Muscle of leg (tissue), 16 donors: Measurements from ENCODE around the gene TEX26. TPM values are rescaled to one million over a fixed set of nuclear protein-coding genes. Genes with fewer than 3 reads are reported as not detected.

Source experiments
- DNase-seq: peaks from one replicate; pipeline ENCODE4 v3.0.0; 2013
- H3K27ac ChIP-seq: one replicate; pipeline ENCODE4 v1.5.1; 2013; ENCODE audit warnings: mild to moderate bottlenecking, low read length, control low read depth
- H3K27me3 ChIP-seq: one replicate; pipeline ENCODE4 v1.6.1; 2013; ENCODE audit warnings: low read length; ENCODE audit not compliant: control insufficient read depth, insufficient read depth
- H3K36me3 ChIP-seq: one replicate; pipeline ENCODE4 v1.6.1; 2013; ENCODE audit warnings: low read length; ENCODE audit not compliant: control insufficient read depth, insufficient read depth
- H3K4me1 ChIP-seq: one replicate; pipeline ENCODE4 v1.6.1; 2013; ENCODE audit warnings: low read length; ENCODE audit not compliant: control insufficient read depth, insufficient read depth
- H3K4me3 ChIP-seq: one replicate; pipeline ENCODE4 v1.5.1; 2013; ENCODE audit warnings: low read length, control low read depth
- H3K9me3 ChIP-seq: replicated peaks from 2 replicates; pipeline ENCODE4 v1.6.1; 2013; ENCODE audit warnings: low read depth, low read length; ENCODE audit not compliant: control insufficient read depth
- WGBS: methylation state at CpG from one replicate; pipeline ENCODE4 v1.1.5; 2013; ENCODE audit warnings: missing lambda C conversion rate; ENCODE audit not compliant: insufficient coverage; 5-methylcytosine and 5-hydroxymethylcytosine counted together
- long read RNA-seq, 11 donors: transcript quantifications; one replicate each; lab custom pipeline, GENCODE V29; 2026
- polyA plus RNA-seq, 8 donors: library from polyadenylated mRNA; unstranded; fragments of 120-200 nt; gene quantifications; one replicate each; pipeline versions ENCODE4 v1.2.1 to v1.2.3, GENCODE V29; 2013; ENCODE audit warnings: inconsistent platforms in 1 of 8, low replicate concordance in 1 of 8; ENCODE audit not compliant: insufficient read length in 8 of 8, insufficient read depth in 1 of 8
- total RNA-seq: library from RNA; stranded (reverse); fragments of 120-200 nt; gene quantifications from one replicate; pipeline ENCODE4 v1.2.4, GENCODE V29; 2013

TEX26 gene
- total RNA-seq (0.09 TPM), polyA plus RNA-seq (under 1 TPM in 6 of 8 donors, not detected in 2; 0.19 to 0.34 (median 0.29) TPM)
- long read RNA-seq, donor 1 = 0 reads
- long read RNA-seq, donor 2 = 0 reads
- long read RNA-seq, donor 3 = 0 reads
- long read RNA-seq, donor 4 = 0 reads
- long read RNA-seq, donor 5 = 0 reads
- long read RNA-seq, donor 6 = 0 reads
- long read RNA-seq, donor 7 = 0 reads
- long read RNA-seq, donor 8 = 0 reads
- long read RNA-seq, donor 9 = 0 reads
- long read RNA-seq, donor 10 = 0 reads
- long read RNA-seq, donor 11 = 0 reads

DNA sequence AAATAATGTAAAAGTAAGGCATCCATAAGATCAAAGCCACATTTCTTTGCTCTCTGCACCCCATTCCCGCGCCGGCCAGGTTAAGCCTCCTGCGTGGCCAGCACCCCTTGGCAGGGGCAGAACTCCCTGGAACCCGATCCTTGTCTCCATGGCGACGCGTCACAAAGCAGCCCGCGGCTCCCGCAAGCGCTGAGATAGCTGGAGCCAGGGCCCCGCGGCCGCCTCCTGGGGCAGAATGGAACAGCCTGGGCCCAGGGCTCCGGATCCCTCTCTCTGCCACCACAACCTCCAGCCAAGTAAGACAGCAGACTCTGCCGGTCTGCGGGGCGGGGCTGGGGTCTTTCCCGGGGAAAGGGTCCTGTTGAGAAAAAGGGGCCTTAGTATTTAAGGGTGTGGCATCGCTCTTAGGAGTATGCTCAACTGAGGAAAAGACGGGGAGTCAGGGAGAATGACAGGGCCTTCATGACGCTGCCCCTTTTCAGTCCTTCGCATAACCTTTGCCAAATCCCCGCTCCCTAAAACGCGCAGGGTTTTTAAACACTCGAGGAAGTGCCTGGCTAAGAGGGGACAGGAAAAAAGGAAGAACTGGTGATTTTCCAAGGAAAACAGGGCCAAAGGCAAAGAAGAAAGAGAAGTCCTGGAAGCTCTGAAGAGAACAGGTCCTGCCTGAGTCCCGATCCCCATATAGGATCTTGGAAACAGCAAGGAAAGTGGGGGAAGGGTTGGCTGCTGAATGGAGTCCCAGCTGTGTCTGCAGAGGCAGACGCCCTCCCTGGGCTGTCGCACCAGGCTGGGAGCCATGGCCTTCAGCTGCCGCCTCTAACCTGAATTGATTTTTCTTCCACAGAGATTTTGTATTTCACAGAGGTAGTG is at the start of gene TEX26:
Gene TEX26, plus strand, starts transcription at position 176 of the 873 bp plus-strand sequence. Its CDS starts 60 bp downstream, at position 236.
- no peaks in the 10 kb centered on the region for H3K36me3 ChIP-seq
- H3K9me3 ChIP-seq = no peaks in the 10 kb centered on the region
- no peak within 1 kb of the TSS for H3K4me3 ChIP-seq
- DNase-seq = peak; percentile 75
- WGBS = 7% methylated on average over 21 of the region's 32 CpGs
- no peak within 1 kb of the TSS for H3K27ac ChIP-seq
- peaks cover 11% of the 10 kb centered on the region for H3K4me1 ChIP-seq
- H3K27me3 ChIP-seq = peaks cover 4% of the 10 kb centered on the region

DNA sequence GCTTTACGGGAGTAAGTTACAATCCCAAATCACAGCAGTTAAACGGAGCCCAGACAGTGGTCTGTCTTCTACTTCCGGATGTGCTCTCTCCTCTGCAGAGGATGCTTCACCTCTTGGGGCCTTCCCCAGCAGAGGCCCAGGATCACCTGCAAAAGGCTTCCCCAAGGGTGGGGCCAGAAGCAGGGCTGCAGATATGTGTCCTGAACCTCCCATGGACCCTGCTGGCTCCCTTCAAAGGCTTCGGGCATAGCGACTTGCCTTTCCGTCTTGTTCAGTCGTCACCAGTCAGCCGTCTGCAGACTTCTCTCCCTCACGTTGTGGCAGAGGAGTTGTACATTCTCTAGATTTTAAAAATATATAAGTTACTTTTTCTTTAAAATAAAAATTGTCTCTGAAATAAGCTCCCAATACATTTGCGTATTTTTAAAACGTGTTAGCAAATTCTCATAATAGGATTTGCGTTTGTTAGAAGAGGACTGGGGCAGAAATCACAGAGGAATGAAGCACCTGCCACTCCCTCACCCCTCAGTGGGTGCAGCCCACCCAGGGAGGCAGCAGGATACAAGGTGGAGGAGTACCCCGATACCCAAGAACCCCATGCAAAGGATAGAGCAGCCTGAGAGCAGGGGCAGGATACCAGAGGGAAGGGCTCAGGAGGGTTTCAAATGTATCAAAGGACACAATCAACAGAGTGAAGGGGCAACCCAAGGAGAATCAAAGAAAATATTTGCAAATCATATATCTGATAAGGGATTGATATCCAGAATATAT is 49.3 kb upstream of the TEX26 start:
- no peak overlapping the region for H3K4me3 ChIP-seq
- no peaks in the 10 kb centered on the region for H3K27me3 ChIP-seq
- H3K4me1 ChIP-seq = peaks cover 25% of the 10 kb centered on the region
- no peaks in the 10 kb centered on the region for H3K9me3 ChIP-seq
- 9% methylated on average over 3 of the region's 13 CpGs for WGBS
- no peak for DNase-seq
- H3K36me3 ChIP-seq = no peaks in the 10 kb centered on the region
- peak overlapping the region; percentile 80 for H3K27ac ChIP-seq

DNA sequence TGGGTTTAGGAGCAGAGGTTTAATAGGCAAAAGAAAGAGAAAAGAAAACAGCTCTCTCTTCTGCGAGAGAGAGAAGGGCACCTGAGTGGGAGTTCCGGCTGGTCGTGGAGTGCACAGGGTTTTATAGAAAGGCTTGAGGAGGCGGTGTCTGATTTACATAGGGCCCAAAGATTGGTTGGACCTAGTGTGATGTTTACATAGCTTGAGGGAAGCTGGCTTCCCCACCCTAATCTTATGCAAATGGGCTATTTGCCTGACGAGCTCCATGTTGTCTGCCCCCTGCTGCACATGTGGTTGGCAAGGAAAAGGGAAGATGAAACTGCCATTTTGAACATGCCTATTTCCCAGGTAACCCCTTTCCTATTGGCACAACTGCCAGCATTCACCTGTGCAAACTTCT is 47.9 kb upstream of the TEX26 start:
- WGBS = 92% methylated on average over 2 of the region's 5 CpGs
- Histone ChIP-seq H3K9me3 (no peaks in the 10 kb centered on the region), H3K27ac (no peak overlapping the region), H3K36me3 (no peaks in the 10 kb centered on the region), H3K4me1 (peaks cover 25% of the 10 kb centered on the region), H3K4me3 (no peak overlapping the region), H3K27me3 (no peaks in the 10 kb centered on the region)
- no peak for DNase-seq

DNA sequence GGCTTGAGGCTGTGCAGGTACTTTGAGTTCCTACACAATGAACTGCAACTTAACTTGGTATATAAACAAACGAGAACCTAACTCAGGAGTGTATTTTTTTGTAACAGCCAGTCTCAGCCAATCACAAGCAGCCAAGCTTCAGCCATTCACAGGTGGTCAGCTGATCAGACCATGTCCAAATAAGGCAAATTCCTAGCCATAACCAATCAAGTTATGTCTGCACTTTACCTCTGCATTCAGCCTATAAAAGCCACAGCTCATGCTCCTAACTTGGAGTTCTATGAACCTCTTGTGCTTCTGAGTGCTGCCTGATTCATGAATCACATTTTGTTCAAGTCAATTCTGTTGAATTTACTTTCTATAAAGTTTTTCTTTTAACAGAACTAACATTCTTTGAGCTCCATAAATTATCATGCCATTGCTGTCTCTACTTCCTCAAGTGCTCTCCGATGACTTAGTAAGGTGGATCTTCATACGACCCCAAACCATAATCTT is 43.2 kb upstream of the TEX26 start:
- no peak overlapping the region for H3K27ac ChIP-seq
- WGBS = 83% methylated on average over 1 of the region's 3 CpGs

DNA sequence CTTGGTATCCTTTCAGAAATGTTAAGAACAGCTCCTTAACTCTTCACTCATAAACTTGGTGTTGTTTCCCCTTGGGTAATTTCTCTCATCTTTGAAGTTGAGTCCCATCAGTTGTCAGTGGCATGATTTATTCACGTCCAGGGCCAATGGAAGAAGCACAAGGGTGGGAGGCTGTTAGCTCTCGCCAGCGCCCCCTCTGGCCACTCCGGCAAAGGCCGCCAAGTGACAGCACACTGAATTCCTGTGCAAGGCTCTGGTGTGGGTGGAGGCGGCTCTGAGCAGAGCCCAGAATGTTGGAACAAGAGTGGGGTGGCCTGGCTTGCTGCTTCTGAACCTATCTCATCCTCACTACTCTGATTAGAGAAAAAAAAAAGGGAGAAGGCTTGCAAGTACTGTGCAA is 39.5 kb upstream of the TEX26 start:
- 20% methylated on average over 1 of the region's 6 CpGs for WGBS
- H3K36me3 ChIP-seq = no peaks in the 10 kb centered on the region
- peaks cover 2% of the 10 kb centered on the region for H3K4me1 ChIP-seq
- no peaks in the 10 kb centered on the region for H3K9me3 ChIP-seq
- no peak overlapping the region for H3K27ac ChIP-seq
- DNase-seq = peak; percentile 46
- no peak overlapping the region for H3K4me3 ChIP-seq
- H3K27me3 ChIP-seq = no peaks in the 10 kb centered on the region

More for the DNA sequence above, 43.2 kb upstream of the TEX26 start:
- DNase-seq = no peak
- no peak overlapping the region for H3K4me3 ChIP-seq
- H3K4me1 ChIP-seq = no peaks in the 10 kb centered on the region
- no peaks in the 10 kb centered on the region for H3K9me3 ChIP-seq
- no peaks in the 10 kb centered on the region for H3K36me3 ChIP-seq
- no peaks in the 10 kb centered on the region for H3K27me3 ChIP-seq

DNA sequence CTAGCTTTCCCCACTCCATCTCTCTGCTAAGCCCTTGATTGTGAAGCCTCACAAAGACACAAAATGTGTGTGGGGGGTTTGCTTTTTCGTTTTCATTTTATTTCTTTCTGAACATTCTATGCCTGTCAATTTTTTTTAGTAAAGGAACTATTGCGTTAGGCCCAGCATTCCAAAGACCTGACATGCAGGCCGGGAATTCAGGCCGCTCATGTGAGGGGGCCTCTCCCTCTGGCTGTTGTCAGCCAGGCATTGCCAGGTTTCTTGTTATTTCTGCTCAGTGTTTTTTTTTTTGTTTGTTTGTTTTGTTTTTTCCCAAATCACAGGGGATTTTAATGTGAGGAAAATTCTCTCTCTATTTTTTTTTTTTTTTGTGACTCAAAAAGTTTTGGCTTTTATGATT is 36.7 kb upstream of the TEX26 start:
- H3K27ac ChIP-seq = peak overlapping the region; percentile 77
- WGBS = no CpG with 5 or more reads among the region's 4 CpGs
- no peak overlapping the region for H3K4me3 ChIP-seq
- H3K36me3 ChIP-seq = no peaks in the 10 kb centered on the region
- no peaks in the 10 kb centered on the region for H3K9me3 ChIP-seq
- DNase-seq = peak; percentile 92
- H3K4me1 ChIP-seq = peaks cover 10% of the 10 kb centered on the region
- H3K27me3 ChIP-seq = peaks cover 3% of the 10 kb centered on the region

DNA sequence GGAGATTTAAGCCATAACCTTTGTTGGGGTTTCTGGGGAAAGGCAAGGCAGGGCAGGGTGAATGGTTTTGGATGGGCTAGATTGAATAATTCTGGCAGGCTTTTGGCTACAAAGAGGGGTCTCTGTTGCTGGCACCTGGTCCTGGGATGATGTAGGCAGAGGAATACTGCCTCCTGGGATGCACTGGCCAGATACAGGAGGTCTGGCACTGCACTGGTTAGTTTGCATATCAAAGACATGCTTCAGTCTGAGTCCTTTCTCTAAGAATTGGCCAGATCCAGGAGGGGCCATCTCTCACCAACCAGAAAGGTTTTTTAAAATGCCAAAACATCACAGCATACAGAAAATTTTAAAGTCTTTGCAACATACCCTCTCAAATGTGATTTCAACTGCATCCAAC is 34.4 kb upstream of the TEX26 start:
- Histone ChIP-seq H3K27ac (peak overlapping the region; percentile 93), H3K4me3 (no peak overlapping the region), H3K36me3 (no peaks in the 10 kb centered on the region), H3K4me1 (peaks cover 10% of the 10 kb centered on the region), H3K27me3 (peaks cover 4% of the 10 kb centered on the region), H3K9me3 (no peaks in the 10 kb centered on the region)
- DNase-seq = no peak

DNA sequence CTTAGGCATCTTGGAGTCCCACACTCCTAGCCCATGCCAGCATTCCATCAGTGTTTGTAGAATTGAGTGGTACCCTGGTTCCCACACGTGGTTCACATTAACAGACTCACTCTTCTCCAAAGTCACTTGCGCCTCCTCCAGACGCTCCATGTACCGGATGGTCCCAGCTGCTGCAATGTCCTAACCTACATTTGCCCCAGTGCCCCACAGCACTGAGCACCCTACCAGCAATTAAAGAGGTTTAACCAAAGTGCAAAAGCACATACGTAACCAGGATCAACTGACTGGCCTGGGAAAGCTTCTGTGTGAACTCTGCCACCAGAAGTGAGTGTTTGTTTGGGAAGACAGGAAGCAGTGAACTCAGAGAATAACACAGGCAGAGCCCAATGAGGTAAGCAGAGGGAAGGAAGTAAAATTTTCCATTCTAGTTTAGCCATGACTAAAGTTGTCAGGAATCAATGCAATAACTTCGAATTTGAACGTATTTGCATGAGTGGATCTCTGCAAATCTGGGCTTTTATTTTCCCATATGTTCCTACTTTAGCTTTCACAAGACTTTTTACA is 33.7 kb upstream of the TEX26 start:
- Histone ChIP-seq H3K9me3 (no peaks in the 10 kb centered on the region), H3K4me3 (no peak overlapping the region), H3K27me3 (peaks cover 4% of the 10 kb centered on the region), H3K4me1 (peaks cover 10% of the 10 kb centered on the region), H3K27ac (peak overlapping the region; percentile 93), H3K36me3 (no peaks in the 10 kb centered on the region)
- peak; percentile 93 for DNase-seq
- WGBS = 30% methylated on average over 5 of the region's 7 CpGs

DNA sequence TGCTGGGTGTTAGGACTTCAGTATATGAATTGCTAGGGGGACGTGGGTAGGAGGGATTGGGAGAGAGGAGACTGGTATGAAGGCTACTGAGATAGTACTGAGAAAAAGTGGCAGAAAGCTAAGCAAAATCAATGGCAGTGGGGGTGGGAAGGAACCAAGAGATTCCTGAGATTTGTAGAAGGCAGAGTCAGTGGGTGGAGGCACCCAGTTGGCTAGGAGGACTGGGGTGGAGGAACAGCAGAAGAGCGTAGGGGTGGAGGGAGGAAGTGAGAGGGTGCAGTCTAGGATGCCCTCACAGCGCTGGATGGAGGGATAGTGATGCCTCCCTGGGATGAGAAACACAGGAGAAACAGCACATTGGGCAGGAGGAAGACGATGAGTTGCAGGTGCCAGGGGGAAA is 32.0 kb upstream of the TEX26 start:
- H3K36me3 ChIP-seq = no peaks in the 10 kb centered on the region
- peaks cover 10% of the 10 kb centered on the region for H3K27me3 ChIP-seq
- no peak overlapping the region for H3K27ac ChIP-seq
- WGBS = 88% methylated on average over 4 of the region's 4 CpGs
- H3K4me1 ChIP-seq = peaks cover 11% of the 10 kb centered on the region
- no peak for DNase-seq
- H3K4me3 ChIP-seq = no peak overlapping the region
- no peaks in the 10 kb centered on the region for H3K9me3 ChIP-seq
